ENCODE data around the gene AAK1.

GRCh38 chr2:69588403-69588802 lies 55.1 kb downstream of the AAK1 start:
- TF ChIP-seq CTCF (IDR thresholded peaks at IDR 0.05) (no peak), POLR2A (IDR thresholded peaks at IDR 0.05) (no peak), EP300 (IDR thresholded peaks at IDR 0.05) (no peak), POLR2AphosphoS5 (IDR thresholded peaks at IDR 0.05) (no peak)
